Measurements from ENCODE around the gene LOXL1. TPM values are rescaled to one million over a fixed set of nuclear protein-coding genes. Genes with fewer than 3 reads are reported as not detected.

LOXL1 gene
- total RNA-seq, 4 donors from 2014 or later = 4.3 to 12.1 (median 7.3) TPM

DNA sequence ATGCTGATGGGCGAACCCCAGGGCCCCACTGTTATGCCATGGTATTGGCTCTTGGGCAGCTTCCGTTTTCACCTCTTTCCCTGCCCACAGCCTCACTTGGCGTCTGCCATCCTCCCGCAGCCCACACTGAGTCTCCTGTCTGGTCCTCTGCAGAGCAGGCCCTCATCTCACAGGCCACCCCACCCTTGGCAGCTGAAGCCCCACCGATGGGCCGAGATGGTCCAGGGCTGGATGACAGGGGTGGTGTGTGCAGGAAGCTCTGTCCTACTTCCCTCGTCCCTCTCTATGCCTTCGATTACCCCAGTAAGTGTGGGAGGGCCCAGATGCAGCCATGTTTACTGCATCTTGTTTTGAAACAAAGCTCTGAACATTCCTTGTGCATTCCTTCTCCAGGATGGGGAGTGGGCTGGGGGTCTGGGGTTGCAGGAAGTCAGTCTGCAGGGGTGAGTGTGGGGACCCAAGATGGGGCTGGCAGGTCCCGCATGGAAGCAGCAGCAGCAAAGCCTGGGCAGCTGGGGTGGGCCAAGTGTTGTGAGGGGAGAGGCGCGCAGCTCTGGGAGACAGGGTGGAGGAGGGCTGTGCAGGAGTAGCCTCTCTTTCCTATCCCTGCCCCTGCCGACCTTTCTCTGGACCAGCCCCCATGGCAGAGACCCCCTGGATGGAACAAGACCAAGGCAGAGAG, 32.0 kb upstream of the LOXL1 start:
- peaks cover 4% of the 10 kb centered on the region for H3K4me1 ChIP-seq
- H3K9me3 ChIP-seq = no peaks in the 10 kb centered on the region
- TF ChIP-seq POLR2A (IDR thresholded peaks at IDR 0.05) (no peak), POLR2AphosphoS5 (IDR thresholded peaks at IDR 0.05) (no peak), EP300 (IDR thresholded peaks at IDR 0.05) (no peak)
- TF ChIP-seq, protein P1, sequence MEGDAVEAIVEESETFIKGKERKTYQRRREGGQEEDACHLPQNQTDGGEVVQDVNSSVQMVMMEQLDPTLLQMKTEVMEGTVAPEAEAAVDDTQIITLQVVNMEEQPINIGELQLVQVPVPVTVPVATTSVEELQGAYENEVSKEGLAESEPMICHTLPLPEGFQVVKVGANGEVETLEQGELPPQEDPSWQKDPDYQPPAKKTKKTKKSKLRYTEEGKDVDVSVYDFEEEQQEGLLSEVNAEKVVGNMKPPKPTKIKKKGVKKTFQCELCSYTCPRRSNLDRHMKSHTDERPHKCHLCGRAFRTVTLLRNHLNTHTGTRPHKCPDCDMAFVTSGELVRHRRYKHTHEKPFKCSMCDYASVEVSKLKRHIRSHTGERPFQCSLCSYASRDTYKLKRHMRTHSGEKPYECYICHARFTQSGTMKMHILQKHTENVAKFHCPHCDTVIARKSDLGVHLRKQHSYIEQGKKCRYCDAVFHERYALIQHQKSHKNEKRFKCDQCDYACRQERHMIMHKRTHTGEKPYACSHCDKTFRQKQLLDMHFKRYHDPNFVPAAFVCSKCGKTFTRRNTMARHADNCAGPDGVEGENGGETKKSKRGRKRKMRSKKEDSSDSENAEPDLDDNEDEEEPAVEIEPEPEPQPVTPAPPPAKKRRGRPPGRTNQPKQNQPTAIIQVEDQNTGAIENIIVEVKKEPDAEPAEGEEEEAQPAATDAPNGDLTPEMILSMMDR (IDR thresholded peaks at IDR 0.05) = no peak
- WGBS = 93% methylated on average over 12 of the region's 12 CpGs
- peak in 1 of 2 donors; percentile 67 for DNase-seq (ENCODE audit: low spot score in 2 of 2)
- no peak overlapping the region for H3K4me3 ChIP-seq
- H3K27me3 ChIP-seq = peaks cover 4% of the 10 kb centered on the region
- H3K27ac ChIP-seq = no peak overlapping the region
- H3K36me3 ChIP-seq = no peaks in the 10 kb centered on the region

DNA sequence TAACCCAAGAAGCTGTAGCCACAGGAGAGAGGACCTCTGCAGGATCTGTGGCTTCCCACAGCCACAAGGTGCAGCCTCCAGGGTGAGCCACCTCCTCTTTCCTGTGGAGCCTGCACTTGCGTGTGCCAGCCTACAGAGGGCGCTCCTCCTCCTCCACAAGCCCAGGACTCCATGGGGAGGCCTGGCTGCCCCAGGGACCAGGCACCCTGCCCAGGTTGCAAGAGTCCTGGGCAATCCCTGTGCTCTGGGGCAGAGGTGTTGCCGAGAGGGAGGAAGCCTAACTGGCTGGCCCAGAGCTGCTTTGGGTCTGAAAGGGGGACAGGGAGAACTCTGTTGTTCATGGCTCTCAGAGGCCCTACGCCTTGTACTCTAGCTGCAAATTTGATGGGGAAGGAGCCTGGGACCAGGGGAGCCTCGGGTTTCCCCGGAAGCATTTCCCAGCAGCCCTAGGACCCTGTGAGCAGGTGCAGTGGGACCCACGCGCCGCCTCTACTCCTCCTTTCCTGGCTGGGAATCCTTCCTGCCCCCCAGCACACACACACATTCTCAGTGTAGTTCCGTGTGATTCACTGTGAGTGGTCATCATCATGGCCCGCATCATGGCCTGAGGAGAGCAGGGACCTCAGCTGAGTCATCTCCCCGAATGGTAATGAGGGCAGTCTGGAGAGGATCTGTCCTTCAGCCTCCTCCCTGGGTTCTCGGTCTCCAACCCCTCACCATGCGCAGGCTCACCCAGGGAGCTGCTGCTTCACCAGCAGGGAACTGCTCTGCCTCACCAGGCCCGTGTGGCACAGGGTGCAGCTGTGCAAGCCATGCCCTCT, 28.6 kb upstream of the LOXL1 start:
- peak in 1 of 2 donors; percentile 63 for DNase-seq (ENCODE audit: low spot score in 2 of 2)
- Histone ChIP-seq H3K9me3 (no peaks in the 10 kb centered on the region), H3K36me3 (no peaks in the 10 kb centered on the region), H3K27me3 (no peaks in the 10 kb centered on the region), H3K4me1 (peaks cover 17% of the 10 kb centered on the region), H3K4me3 (no peak overlapping the region), H3K27ac (no peak overlapping the region)
- TF ChIP-seq, protein P1 (IDR thresholded peaks at IDR 0.05) = peak; percentile 25 to 82
- TF ChIP-seq EP300 (IDR thresholded peaks at IDR 0.05) = no peak
- 86% methylated on average over 10 of the region's 15 CpGs for WGBS

DNA sequence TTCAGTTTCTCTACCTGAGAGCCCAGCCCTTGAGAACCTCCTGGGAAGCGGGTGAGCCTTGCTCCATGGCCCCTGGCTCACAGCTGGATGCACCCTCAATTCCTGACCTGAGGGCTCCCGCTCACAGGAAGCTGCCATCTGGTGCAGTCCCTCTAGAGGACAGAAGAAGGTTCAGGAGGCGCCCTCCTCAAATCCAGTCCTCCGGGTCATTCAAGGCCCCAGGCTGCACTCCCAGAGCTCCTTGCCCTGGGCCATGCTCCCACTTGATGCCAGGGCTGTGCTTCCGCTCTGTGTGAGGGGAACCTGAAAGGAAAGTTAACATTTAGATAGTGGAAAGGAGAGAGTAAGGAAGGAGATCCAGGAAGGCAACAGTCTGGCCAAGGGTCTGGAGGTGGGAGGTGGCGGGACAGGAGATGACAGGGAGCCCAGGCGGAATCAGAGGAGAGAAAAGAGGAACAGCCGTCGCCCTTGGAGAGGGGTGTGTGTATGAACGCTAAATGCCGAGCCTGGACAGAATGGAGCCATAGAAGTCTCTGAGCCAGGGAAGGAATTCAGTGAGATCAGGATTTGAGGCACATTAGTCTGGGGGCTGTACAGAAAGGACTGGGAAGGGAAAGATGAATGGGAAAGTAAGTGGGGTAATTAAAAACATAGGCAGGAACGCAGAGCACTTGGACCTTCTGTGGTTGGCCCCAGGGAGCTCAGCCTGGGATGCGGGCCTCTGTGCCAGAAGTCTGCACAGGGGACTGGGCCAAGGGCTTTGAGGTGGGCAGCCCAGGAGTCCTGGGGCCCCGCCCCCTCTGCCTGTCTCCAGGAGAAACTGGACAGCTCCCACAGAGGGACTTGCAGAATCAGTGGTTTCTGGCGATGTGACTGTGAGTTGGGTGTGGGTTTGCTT, 26.8 kb upstream of the LOXL1 start:
- H3K4me3 ChIP-seq = no peak overlapping the region
- H3K27me3 ChIP-seq = no peaks in the 10 kb centered on the region
- H3K36me3 ChIP-seq = no peaks in the 10 kb centered on the region
- TF ChIP-seq POLR2AphosphoS5 (IDR thresholded peaks at IDR 0.05) (no peak), EP300 (IDR thresholded peaks at IDR 0.05) (no peak), POLR2A (IDR thresholded peaks at IDR 0.05) (no peak)
- TF ChIP-seq, protein P1 (IDR thresholded peaks at IDR 0.05) = no peak
- H3K9me3 ChIP-seq = no peaks in the 10 kb centered on the region
- WGBS = 57% methylated on average over 15 of the region's 15 CpGs
- H3K4me1 ChIP-seq = peaks cover 17% of the 10 kb centered on the region
- H3K27ac ChIP-seq = no peak overlapping the region
- DNase-seq (ENCODE audit: low spot score in 2 of 2) = peak in 1 of 2 donors; percentile 75

DNA sequence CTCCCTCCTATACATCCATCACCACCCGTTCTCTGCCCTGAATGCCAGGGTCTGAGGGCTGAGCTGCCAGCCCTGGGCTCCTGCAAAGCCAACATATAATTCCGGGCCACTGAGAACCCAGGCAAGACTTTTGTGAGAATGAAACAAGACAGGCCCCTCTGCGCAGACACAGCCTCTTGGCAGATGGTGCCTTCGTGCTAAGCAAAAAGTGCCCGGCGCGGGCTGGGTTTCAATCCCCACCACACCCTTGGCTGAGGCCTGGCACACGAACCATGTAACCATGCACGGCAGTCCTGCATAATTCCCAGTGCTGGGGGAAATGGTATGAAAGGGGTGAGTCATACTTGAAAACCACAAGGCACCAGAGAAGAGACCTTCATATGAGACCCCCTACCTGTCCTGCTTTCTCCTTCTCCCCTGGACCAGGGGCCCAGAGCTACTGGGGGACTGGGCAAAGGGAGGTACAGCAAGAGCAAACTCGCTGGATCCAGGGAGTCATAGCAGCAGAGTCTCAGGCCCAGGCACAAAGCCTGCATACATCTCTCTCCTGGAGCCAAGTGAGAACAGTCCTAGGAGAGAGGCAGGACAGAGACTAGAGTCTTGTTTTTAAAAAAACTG, 26.1 kb upstream of the LOXL1 start:
- Histone ChIP-seq H3K4me3 (no peak overlapping the region), H3K27me3 (no peaks in the 10 kb centered on the region), H3K36me3 (no peaks in the 10 kb centered on the region), H3K9me3 (no peaks in the 10 kb centered on the region), H3K27ac (no peak overlapping the region), H3K4me1 (peaks cover 17% of the 10 kb centered on the region)
- DNase-seq (ENCODE audit: low spot score in 2 of 2) = peak in 1 of 2 donors; percentile 71
- no peak for TF ChIP-seq POLR2A (IDR thresholded peaks at IDR 0.05)
- no peak for TF ChIP-seq POLR2AphosphoS5 (IDR thresholded peaks at IDR 0.05)
- no peak for TF ChIP-seq EP300 (IDR thresholded peaks at IDR 0.05)
- TF ChIP-seq, protein P1 (IDR thresholded peaks at IDR 0.05) = no peak
- WGBS = 23% methylated on average over 3 of the region's 10 CpGs

All from suprapubic skin (tissue), 4 donors.